Upper lobe of right lung (tissue), 1 donor: ENCODE measurements around the gene WDPCP. TPM values are rescaled to one million over a fixed set of nuclear protein-coding genes. Genes with fewer than 3 reads are reported as not detected.

Experiments
- ATAC-seq: fragments of 200-7000 bp; cut with Tn5 transposase; one replicate; pipeline ENCODE4 v1.9.1; 2020; ENCODE audit warnings: mild to moderate bottlenecking, moderate library complexity
- DNase-seq: peaks from one replicate; pipeline ENCODE4 v3.0.0-alpha.2; 2020
- H3K27ac ChIP-seq: fragments of 200-600 bp; one replicate; pipeline ENCODE4 v1.8.0; 2022
- H3K27me3 ChIP-seq: fragments of 200-600 bp; one replicate; pipeline ENCODE4 v1.8.0; 2022; ENCODE audit warnings: mild to moderate bottlenecking
- H3K36me3 ChIP-seq: fragments of 200-600 bp; one replicate; pipeline ENCODE4 v1.8.0; 2022
- H3K4me1 ChIP-seq: fragments of 200-600 bp; one replicate; pipeline ENCODE4 v1.8.0; 2022
- H3K4me3 ChIP-seq: fragments of 200-600 bp; one replicate; pipeline ENCODE4 v1.8.0; 2022; ENCODE audit warnings: mild to moderate bottlenecking
- H3K9me3 ChIP-seq: fragments of 200-600 bp; one replicate; pipeline ENCODE4 v1.8.0; 2022
- intact Hi-C: fragments of 100-400 bp; cut with DNase I; formaldehyde crosslinking; loops from one replicate; pipeline ENCODE4 v1.11.0; 2022
- total RNA-seq: library from RNA; stranded (reverse); fragmentation: NEBNext Ultra II Directional; extraction: Animal tissue kit (Norgen Biotek cat#: 25700); gene quantifications from one replicate; pipeline ENCODE4 v1.2.1, GENCODE V29; 2021
- TF ChIP-seq, protein P1 (sequence below): fragments of 200-600 bp; IDR thresholded peaks from one replicate; pipeline ENCODE4 v1.8.0; 2022; ENCODE audit warnings: antibody characterized with exemption
- donor health status: DM: no; HTN: yes; CAD: no; lungs with severe emphysema.

Gene WDPCP
- total RNA-seq, 1 donor from 2014 or later = 8.6 TPM

DNA sequence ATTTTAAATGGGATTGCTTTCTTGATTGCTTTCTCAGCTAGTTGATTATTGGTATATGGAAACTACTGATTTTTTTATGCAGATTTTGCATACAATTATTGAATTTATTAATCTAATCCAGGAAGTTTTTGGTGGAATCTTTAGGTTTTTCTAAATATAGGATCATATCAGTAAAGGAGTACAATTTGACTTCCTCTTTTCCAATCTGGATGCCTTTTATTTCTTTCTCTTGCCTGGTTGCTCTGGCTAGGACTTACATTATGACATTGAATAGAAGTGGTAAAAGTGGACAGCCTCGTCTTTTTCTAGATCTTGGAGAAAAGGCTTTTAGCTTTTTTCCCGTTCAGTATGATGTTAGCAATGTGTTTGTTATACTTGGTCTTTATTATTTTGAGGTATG is 486.3 kb downstream of the WDPCP start:
- DNase-seq (no peak), ATAC-seq (no peak)
- H3K4me1 ChIP-seq = no peaks in the 10 kb centered on the region
- H3K27ac ChIP-seq = no peak overlapping the region
- H3K4me3 ChIP-seq = no peak overlapping the region
- no peaks in the 10 kb centered on the region for H3K27me3 ChIP-seq
- TF ChIP-seq, protein P1, sequence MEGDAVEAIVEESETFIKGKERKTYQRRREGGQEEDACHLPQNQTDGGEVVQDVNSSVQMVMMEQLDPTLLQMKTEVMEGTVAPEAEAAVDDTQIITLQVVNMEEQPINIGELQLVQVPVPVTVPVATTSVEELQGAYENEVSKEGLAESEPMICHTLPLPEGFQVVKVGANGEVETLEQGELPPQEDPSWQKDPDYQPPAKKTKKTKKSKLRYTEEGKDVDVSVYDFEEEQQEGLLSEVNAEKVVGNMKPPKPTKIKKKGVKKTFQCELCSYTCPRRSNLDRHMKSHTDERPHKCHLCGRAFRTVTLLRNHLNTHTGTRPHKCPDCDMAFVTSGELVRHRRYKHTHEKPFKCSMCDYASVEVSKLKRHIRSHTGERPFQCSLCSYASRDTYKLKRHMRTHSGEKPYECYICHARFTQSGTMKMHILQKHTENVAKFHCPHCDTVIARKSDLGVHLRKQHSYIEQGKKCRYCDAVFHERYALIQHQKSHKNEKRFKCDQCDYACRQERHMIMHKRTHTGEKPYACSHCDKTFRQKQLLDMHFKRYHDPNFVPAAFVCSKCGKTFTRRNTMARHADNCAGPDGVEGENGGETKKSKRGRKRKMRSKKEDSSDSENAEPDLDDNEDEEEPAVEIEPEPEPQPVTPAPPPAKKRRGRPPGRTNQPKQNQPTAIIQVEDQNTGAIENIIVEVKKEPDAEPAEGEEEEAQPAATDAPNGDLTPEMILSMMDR = no peak
- intact Hi-C loops = no loop called here
- peaks cover 5% of the 10 kb centered on the region for H3K9me3 ChIP-seq
- no peaks in the 10 kb centered on the region for H3K36me3 ChIP-seq

GRCh38 chr2:63099032-63099431 is 489.2 kb downstream of the WDPCP start:
- H3K27ac ChIP-seq = no peak overlapping the region
- ATAC-seq = no peak
- TF ChIP-seq, protein P1 = no peak
- intact Hi-C loops = no loop called here
- H3K27me3 ChIP-seq = no peaks in the 10 kb centered on the region
- no peaks in the 10 kb centered on the region for H3K36me3 ChIP-seq
- no peak for DNase-seq
- no peak overlapping the region for H3K4me3 ChIP-seq
- no peaks in the 10 kb centered on the region for H3K4me1 ChIP-seq
- peaks cover 5% of the 10 kb centered on the region for H3K9me3 ChIP-seq

DNA sequence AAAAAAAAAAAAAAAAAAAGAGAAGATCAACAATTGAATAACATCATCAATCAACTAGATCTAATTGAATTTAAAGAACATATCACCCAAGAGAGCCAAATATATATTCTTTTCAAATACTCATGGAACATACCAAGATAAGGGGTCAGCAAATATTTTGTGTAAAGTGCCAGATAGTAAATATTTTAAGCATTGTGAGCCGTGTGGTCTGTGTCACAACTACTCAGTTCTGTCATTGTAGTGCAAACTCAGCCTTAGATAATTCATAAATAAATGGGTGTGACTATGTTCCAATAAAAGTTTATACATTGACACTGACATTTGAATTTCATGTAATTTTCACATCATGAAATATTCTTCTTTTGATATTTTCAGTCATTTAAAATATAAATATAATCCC is 491.8 kb downstream of the WDPCP start:
- H3K36me3 ChIP-seq = no peaks in the 10 kb centered on the region
- H3K9me3 ChIP-seq = no peaks in the 10 kb centered on the region
- no peaks in the 10 kb centered on the region for H3K27me3 ChIP-seq
- no peaks in the 10 kb centered on the region for H3K4me1 ChIP-seq
- no peak overlapping the region for H3K4me3 ChIP-seq
- ATAC-seq (no peak), DNase-seq (no peak)
- TF ChIP-seq, protein P1 = no peak
- H3K27ac ChIP-seq = no peak overlapping the region
- intact Hi-C loops = no loop called here

GRCh38 chr2:63093502-63093901 is 494.8 kb downstream of the WDPCP start:
- no peaks in the 10 kb centered on the region for H3K9me3 ChIP-seq
- TF ChIP-seq, protein P1 = no peak
- DNase-seq (no peak), ATAC-seq (no peak)
- no peak overlapping the region for H3K4me3 ChIP-seq
- no peaks in the 10 kb centered on the region for H3K27me3 ChIP-seq
- no peaks in the 10 kb centered on the region for H3K36me3 ChIP-seq
- no peak overlapping the region for H3K27ac ChIP-seq
- H3K4me1 ChIP-seq = no peaks in the 10 kb centered on the region
- intact Hi-C loops = no loop called here

DNA sequence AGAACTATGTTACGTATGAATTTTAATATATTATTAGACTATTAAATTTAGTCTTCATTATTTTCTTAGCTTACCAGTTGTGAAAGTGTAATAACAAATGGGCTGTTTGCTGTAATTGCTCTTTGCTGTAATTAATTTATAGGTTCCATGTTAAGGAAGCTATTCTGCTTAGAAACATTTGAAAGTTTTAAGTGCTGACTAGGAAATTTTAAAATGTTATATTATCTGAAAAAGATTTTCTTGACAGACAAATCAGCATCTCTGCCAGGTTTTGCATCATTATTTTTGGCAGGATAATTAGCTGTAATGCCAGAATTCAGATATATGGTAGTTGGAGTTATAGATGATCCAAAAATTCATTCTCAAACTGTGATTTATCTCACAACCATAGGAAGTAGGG is 495.4 kb downstream of the WDPCP start:
- no peak for DNase-seq
- intact Hi-C loops = no loop called here

More for the DNA sequence above, 495.4 kb downstream of the WDPCP start:
- Histone ChIP-seq H3K27me3 (no peaks in the 10 kb centered on the region), H3K36me3 (no peaks in the 10 kb centered on the region), H3K9me3 (no peaks in the 10 kb centered on the region), H3K4me3 (no peak overlapping the region), H3K4me1 (no peaks in the 10 kb centered on the region), H3K27ac (no peak overlapping the region)
- TF ChIP-seq, protein P1 = no peak
- no peak for ATAC-seq
